Endothelial cell (in vitro differentiated cells): ENCODE data around the gene USP31. TPM values are rescaled to one million over a fixed set of nuclear protein-coding genes. Genes with fewer than 3 reads are reported as not detected.
A peak's percentile ranks its signal among the peaks of the same experiment; 100 is the strongest.

Source experiments
- DNase-seq: peaks from one replicate; pipeline ENCODE4 v3.0.0; 2021; ENCODE audit warnings: low spot score
- H3K27ac Mint-ChIP-seq: one replicate; pipeline ENCODE4 v1.8.0; 2021; ENCODE audit warnings: mixed read lengths, inconsistent platforms; ENCODE audit not compliant: unreplicated experiment
- H3K27me3 Mint-ChIP-seq: one replicate; pipeline ENCODE4 v1.8.0; 2021; ENCODE audit warnings: mild to moderate bottlenecking, moderate library complexity, mixed read lengths, inconsistent platforms; ENCODE audit not compliant: unreplicated experiment
- H3K36me3 Mint-ChIP-seq: one replicate; pipeline ENCODE4 v1.8.0; 2021; ENCODE audit warnings: mild to moderate bottlenecking, low read depth, mixed read lengths, inconsistent platforms; ENCODE audit not compliant: unreplicated experiment
- H3K4me1 Mint-ChIP-seq: one replicate; pipeline ENCODE4 v1.8.0; 2021; ENCODE audit warnings: mild to moderate bottlenecking, mixed read lengths, inconsistent platforms; ENCODE audit not compliant: unreplicated experiment
- H3K4me3 Mint-ChIP-seq: one replicate; pipeline ENCODE4 v1.8.0; 2021; ENCODE audit warnings: mild to moderate bottlenecking, mixed read lengths, inconsistent platforms; ENCODE audit not compliant: unreplicated experiment
- H3K9me3 Mint-ChIP-seq: one replicate; pipeline ENCODE4 v1.8.0; 2021; ENCODE audit warnings: mixed read lengths, inconsistent platforms; ENCODE audit not compliant: unreplicated experiment
- CTCF ChIP-seq: fragments of 200-600 bp; sonication (generic); IDR thresholded peaks from one replicate; pipeline ENCODE4 v1.5.0; 2021; ENCODE audit warnings: antibody characterized with exemption; ENCODE audit not compliant: unreplicated experiment
- total RNA-seq: library from RNA; stranded (reverse); fragmentation: NEBNext Ultra II Directional; extraction: Animal tissue kit (Norgen Biotek cat#: 25700); gene quantifications from one replicate; pipeline ENCODE4 v1.2.1, GENCODE V29; 2021; ENCODE audit not compliant: unreplicated experiment

USP31 gene
- total RNA-seq, 1 donor from 2014 or later = 32.0 TPM

GRCh38 chr16:23152386-23153178 lies 3.3 kb upstream of the USP31 start:
- DNase-seq = no peak
- Mint-ChIP-seq H3K36me3 (peaks cover 11% of the 10 kb centered on the region), H3K27me3 (peaks cover 9% of the 10 kb centered on the region), H3K4me1 (peaks cover 16% of the 10 kb centered on the region), H3K9me3 (peaks cover 6% of the 10 kb centered on the region), H3K4me3 (no peak overlapping the region), H3K27ac (no peak overlapping the region)
- TF ChIP-seq CTCF = no peak

GRCh38 chr16:23149993-23150364 lies 727 bp upstream of the USP31 start:
- H3K4me3 Mint-ChIP-seq = peak overlapping the region; percentile 91
- DNase-seq = no peak
- H3K27ac Mint-ChIP-seq = peak overlapping the region; percentile 27
- H3K36me3 Mint-ChIP-seq = peaks cover 11% of the 10 kb centered on the region
- peaks cover 35% of the 10 kb centered on the region for H3K4me1 Mint-ChIP-seq
- peaks cover 14% of the 10 kb centered on the region for H3K27me3 Mint-ChIP-seq
- H3K9me3 Mint-ChIP-seq = peaks cover 6% of the 10 kb centered on the region
- TF ChIP-seq CTCF = no peak

- H3K36me3 Mint-ChIP-seq = peaks cover 11% of the 10 kb centered on the region
- no peak for TF ChIP-seq CTCF
- peaks cover 14% of the 10 kb centered on the region for H3K27me3 Mint-ChIP-seq
Observed at GRCh38 chr16:23148513-23149266, 562 bp downstream of the USP31 start.

GRCh38 chr16:23148166-23148512 lies 1.1 kb downstream of the USP31 start:
- H3K4me1 Mint-ChIP-seq = peaks cover 40% of the 10 kb centered on the region
- H3K27me3 Mint-ChIP-seq = peaks cover 14% of the 10 kb centered on the region
- DNase-seq = no peak
- TF ChIP-seq CTCF = no peak
- H3K9me3 Mint-ChIP-seq = peaks cover 6% of the 10 kb centered on the region
- peak overlapping the region; percentile 78 for H3K27ac Mint-ChIP-seq
- peaks cover 11% of the 10 kb centered on the region for H3K36me3 Mint-ChIP-seq
- peak overlapping the region; percentile 97 for H3K4me3 Mint-ChIP-seq

More at GRCh38 chr16:23148513-23149266, 562 bp downstream of the USP31 start:
- H3K4me3 Mint-ChIP-seq = peak overlapping the region; percentile 97
- H3K9me3 Mint-ChIP-seq = peaks cover 6% of the 10 kb centered on the region
- peaks cover 40% of the 10 kb centered on the region for H3K4me1 Mint-ChIP-seq
- peak overlapping the region; percentile 78 for H3K27ac Mint-ChIP-seq
- peak; percentile 39 for DNase-seq

- H3K9me3 Mint-ChIP-seq = peaks cover 6% of the 10 kb centered on the region
- peaks cover 40% of the 10 kb centered on the region for H3K4me1 Mint-ChIP-seq
- peak overlapping the region; percentile 93 for H3K27ac Mint-ChIP-seq
- H3K4me3 Mint-ChIP-seq = peak overlapping the region; percentile 97
- DNase-seq = no peak
- no peak for TF ChIP-seq CTCF
- H3K27me3 Mint-ChIP-seq = peaks cover 14% of the 10 kb centered on the region
- peaks cover 11% of the 10 kb centered on the region for H3K36me3 Mint-ChIP-seq
Observed at GRCh38 chr16:23147666-23148065, 1.6 kb downstream of the USP31 start.
